GM19035 (cell line): ENCODE data around the gene KIRREL1.
A peak's percentile ranks its signal among the peaks of the same experiment; 100 is the strongest.

Experiments used
- ATAC-seq: cut with Tn5 transposase; IDR thresholded peaks from one replicate; pipeline ENCODE4 v1.9.1; 2021; ENCODE audit not compliant: unreplicated experiment

Gene KIRREL1

DNA sequence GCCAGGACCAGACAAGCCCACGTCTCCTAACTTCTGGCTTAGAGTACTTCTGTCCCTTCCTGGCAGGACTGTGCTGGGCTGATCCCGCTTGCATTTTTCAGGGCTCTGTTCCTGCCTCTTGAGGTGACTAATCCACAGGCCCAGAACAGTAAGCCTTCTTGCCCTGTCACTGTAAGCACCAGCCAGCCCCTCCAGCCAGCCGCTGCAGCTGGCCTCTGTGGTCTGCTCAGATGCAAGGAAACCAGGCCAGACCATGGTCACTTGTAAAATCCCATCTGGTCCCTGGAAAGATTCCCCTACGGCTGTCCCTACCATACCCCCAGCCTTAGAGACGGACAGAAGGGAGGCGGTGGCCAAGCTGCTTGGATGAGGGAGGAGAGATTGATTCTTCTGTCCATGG is 74.2 kb downstream of the KIRREL1 start:
- no peak for ATAC-seq

DNA sequence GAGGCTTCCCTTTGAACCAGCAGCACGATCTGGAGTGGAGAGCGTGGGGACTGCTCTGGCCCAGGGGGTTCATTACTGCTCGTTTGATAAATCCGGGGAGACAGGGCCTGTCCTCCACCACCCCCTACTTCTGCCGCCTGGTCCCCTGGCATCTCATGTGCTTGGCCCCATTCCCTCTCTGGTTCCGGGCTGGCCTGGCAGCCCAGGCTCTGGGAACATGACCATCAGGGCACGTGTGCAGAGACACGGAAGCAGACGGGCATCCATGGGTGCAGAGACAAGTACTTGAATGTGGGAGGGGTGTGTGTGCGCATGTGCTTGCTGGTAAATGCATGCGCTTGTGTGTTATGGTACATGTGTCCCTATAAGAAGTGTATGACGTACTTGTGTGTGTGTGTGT is 75.5 kb downstream of the KIRREL1 start:
- no peak for ATAC-seq

DNA sequence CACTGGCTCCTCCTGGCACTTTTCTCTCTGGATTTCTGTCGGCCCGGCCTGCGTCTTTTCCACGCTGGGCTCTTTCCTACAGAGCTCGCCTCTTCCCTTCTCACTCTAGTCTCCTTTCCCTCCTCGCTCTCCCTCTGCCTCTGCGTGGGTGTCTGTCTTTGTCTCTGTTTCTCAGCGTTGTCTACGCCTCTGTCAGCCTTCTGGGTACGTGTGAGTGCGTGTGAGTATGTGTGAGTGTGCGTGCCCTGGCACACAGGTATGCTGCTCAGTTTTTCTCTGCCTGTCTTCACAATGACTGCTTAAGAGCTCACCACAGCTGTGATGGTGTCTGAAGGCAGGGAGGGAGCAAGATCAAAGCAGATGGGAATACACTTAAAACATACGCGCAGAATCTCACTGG is 77.7 kb downstream of the KIRREL1 start:
- ATAC-seq, result no peak

DNA sequence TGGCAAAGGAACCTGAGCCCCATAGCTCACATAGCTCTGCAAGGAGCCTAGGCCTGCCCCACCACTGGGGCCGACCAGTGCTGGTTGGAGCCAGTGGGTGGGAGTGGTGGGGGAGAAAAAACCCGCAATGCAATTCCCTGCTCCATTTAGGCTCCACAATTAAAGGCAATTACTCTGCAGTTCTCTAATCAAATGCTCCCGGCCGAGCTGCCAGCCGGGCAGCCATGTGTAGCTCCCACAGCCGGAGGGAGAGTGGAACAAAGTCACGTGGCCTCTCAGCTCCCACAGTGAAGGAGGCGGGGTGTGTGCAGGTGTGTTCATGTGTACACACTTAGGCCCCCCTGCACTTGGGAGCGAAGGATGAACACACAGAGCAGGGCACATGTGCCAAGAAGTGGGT is 81.6 kb downstream of the KIRREL1 start:
- ATAC-seq, result no peak

DNA sequence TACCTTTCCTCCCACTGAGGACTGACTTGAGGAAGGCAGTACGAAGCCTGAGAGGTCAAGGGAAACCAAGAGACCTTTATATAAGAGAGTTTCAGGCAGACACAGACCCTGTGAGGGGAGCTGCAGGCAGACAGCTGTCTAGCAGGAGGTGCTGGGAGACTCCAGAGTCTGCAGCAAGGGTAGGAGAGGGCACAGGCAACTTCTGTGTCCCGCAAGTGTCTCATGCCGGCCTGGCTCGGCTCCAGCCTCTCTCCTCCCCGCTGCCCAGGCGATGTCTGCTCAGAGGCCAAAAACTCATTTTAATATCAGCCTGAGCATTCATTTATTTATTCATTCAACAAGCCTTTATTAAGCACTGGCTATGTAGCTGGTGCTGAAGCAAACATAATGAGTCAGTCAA is 83.0 kb downstream of the KIRREL1 start:
- ATAC-seq, result no peak

DNA sequence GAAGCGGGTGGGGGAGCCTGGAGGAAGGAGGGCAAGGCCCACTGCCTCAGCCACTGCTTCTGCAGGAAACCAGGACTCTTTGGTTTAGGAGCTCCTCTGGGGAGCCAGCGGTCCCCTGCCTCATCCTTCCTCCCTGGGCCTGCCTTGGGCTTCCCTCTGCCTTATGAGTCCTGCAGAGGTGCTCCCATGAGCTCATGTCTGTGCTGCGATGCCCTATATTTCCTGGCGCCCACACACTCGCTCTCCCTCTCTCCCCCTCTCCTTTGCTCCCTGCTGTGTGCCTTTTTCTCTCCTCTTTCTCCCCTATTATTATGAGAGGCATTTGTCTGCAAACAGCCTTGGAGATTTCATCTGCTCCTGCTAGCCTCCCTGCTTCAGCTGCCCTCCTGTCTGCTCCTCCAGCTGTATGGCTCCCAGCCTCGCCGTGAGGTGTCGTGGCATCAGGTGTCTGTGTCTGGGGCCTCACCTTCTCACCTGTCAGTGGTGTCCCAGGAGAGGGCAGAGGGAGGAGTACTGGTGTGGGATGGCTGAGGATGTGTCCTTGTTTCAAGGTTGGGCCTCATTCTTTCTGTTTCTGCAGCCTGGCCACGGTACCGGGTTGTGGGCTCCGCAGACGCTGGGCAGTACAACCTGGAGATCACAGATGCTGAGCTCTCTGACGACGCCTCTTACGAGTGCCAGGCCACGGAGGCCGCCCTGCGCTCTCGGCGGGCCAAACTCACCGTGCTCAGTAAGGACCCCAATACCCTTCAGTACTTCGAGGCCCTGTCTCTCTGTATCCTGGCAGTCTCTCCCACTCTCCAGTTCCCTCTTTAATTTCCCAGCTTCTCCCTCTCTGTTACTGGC is 84.2 kb downstream of the KIRREL1 start:
- no peak for ATAC-seq

DNA sequence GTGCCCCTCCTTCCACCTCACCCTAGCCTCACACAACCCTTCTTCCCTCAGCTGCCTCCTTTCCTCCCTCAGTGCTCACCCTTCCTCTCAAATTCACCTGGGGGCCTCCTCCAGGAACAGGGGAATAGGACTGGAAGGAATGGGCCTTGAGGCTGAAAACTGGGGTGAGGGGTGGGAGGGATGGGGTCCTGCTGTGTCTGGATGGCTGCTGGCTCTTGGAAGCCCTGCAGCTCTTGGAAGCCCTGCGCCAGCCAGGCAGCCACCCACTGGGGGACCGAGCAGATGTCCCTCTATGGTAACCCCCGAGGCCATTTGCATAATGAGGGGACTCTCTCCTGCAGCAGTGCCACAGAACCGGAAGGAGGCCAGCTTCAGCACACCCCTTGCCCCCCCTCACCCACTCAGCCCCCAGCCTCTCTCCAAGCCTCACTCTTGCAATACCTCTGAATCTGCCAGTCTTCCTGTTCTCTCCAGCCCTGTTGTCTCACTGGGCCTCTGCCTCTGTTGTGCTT is 85.2 kb downstream of the KIRREL1 start:
- no peak for ATAC-seq

DNA sequence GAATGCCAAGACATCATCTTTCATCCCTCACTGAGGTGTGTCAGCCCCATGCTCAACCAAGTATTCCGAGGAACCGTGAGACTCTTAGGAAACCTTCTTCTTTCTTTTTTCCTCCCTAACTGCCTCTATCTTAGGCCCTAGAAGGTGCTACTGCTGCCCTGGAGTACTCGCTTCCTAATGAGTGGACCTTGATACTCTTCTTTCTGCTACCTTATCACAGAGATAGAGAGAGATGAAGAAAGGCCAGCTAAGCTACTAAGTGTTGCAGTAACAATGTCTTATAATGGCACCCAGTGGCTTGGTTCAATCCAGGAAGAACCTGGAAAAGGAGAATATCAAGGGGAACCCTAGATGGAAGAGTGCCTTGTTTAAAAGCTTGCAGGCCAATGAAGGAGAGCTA is 86.6 kb downstream of the KIRREL1 start:
- ATAC-seq, result no peak

DNA sequence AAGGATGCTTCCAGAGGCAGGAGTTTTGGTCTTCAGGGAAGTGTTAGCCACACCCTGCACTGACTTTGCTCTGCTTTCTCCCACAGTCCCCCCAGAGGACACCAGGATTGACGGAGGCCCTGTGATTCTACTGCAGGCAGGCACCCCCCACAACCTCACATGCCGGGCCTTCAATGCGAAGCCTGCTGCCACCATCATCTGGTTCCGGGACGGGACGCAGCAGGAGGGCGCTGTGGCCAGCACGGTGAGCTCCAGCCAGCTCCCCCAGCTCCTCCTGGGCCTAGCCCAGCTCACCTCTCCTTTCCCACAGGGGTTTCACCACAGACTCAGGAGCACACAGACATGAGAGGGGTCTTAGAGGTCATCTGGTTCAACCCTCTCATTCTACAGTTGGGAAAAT is 90.9 kb downstream of the KIRREL1 start:
- ATAC-seq, result no peak

DNA sequence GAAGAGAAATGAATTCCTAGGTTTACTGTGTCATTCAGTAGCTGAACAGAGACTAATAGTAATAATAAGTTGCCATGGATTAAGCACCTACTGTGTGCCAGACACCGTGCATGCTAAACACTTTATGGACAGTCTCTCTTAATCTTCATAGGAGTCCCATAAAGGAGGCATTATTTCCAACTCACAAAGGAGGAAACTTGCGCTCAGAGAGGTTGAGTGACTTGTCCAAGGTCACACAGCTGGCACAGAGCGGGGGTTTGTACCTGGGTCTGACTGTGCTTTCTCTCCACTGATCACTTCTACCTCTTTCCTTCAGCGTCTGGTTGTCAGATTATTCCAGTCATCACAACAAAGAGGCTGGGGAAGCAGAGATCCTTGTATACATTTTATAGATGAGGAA is 91.3 kb downstream of the KIRREL1 start:
- no peak for ATAC-seq

DNA sequence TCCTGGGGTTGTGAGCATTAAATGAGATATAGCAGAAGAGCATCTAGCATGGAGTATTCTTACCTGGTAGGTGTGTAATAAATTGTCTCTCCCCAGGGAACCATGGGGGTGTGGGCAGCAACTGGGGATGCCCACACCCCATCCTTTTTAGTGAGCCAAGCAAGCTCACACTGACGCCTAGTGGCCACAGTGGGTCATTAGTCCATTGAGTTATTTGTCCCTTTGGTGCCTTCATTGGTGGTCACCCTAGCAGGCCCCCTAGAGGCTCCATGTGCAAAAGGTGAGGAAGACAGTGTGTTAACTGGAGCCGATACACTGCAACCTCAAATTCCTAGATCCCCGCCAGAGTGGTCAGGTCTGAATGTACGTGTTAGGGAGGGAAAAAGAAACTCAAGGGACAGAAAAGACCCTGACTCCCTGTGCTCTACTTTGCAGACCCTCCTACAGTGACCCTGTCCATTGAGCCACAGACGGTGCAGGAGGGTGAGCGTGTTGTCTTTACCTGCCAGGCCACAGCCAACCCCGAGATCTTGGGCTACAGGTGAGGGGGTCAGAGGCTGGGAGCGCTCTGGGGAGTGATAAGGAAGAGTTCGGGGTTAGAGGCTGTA is 94.0 kb downstream of the KIRREL1 start:
- ATAC-seq, result no peak

DNA sequence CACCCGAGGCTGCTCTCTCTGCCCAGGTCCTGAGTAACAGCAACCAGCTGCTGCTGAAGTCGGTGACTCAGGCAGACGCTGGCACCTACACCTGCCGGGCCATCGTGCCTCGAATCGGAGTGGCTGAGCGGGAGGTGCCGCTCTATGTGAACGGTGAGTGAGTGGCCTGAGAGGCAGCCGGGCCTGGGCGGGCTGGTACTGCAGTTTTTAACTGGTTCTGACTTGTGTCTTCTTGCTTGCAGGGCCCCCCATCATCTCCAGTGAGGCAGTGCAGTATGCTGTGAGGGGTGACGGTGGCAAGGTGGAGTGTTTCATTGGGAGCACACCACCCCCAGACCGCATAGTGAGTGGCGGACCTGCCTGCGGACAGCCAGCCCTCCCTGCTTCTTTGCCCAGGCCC is 96.0 kb downstream of the KIRREL1 start:
- no peak for ATAC-seq

DNA sequence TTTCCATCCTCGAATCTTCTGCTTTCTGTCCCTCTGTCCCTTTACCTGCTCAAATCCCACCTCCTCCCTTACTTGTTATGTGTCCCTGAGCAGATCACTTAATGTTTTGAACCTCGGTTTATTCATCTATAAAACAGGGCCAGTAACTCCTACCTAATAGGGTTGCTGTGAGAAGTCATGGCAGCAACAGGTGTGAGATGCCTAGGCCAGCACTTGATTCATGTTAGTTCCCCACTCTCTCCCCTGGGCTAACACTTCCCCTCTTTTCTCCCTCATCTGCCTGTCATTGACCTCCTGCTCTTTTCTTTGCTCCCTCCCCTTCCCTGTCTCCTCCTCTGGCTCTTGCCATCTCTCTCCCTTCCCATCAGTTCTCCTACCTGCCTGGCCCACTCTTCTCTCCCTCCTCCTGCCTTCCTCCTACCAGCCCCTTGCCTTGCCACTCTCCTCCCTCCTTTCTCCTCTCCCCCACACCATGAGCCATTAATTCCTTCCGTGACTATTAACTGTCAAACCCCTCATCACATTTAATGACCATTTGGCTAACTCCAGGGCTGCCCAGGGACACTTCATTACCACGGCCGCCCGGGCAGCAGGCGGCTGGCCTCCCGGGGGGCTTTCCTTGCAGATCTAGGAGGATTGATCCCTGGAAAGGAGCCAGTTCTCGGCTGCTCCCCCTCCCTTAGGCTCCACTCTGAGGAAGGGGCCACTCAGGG is 96.6 kb downstream of the KIRREL1 start:
- ATAC-seq, result no peak

DNA sequence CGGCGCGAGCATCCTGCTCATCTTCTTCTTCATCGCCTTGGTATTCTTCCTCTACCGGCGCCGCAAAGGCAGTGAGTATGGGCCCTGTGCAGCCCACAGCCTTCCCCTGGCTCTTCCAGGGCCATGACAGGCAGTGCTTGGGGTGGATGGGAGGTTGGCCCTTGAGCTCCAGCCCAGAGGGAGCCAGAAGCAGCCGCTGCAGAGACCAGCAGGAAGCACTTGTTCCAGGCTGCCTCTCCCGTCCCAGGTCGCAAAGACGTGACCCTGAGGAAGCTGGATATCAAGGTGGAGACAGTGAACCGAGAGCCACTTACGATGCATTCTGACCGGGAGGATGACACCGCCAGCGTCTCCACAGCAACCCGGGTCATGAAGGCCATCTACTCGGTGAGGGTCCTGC is 99.9 kb downstream of the KIRREL1 start:
- ATAC-seq, result no peak

DNA sequence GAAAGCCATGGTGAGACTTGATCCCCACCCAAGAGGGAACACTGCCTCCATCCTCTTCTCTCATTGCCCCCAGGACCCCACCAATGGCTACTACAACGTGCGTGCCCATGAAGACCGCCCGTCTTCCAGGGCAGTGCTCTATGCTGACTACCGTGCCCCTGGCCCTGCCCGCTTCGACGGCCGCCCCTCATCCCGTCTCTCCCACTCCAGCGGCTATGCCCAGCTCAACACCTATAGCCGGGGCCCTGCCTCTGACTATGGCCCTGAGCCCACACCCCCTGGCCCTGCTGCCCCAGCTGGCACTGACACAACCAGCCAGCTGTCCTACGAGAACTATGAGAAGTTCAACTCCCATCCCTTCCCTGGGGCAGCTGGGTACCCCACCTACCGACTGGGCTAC is 101.1 kb downstream of the KIRREL1 start:
- ATAC-seq, result no peak

DNA sequence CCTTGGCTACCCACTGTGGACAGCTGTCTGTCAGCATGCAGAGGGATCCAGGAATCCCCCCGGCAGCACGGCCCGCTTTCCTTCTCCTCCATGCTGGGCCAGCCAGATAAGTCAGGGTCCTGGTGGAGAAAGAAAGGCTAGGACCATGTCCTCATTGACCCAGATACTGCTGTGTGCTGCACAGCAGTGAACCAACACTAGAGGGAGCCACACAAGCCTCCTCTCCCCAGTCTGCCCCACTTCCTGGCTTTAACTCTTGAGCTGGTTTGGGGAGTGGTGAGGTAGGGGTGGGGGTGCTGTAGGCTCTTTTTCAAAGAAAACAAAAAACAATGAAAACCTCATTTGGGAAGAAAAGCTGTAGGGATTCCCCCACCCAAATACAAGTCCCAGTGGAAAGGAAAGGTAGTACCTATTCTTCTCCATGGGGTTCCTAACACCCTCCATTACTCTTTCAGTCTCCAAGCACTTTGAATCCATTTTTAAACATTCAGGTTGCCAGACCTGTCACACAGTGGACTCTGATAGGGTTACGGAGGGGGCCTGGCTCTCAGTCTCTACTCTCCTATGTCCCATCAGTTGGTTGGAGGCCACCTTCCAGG is 102.4 kb downstream of the KIRREL1 start:
- peak; percentile 56 for ATAC-seq

DNA sequence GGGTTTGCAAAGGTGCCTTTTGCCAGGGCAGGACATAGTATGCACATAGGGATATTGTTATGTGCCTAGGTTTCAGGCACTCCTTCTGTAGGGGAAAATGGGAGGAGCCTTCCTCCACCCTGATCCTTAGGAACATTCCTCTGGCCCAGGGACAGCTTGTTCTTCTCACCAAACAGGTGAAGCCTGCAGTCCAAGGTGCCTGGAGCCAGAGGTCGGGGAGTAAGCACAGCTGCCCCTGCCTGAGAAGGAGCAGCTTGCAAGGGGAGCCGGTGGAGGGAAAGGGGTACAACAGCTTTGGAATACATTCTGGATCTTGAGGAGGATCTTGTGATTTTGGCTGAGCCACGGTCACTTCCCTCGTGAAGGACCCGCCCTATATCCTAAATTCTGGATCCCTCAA is 104.8 kb downstream of the KIRREL1 start:
- no peak for ATAC-seq

DNA sequence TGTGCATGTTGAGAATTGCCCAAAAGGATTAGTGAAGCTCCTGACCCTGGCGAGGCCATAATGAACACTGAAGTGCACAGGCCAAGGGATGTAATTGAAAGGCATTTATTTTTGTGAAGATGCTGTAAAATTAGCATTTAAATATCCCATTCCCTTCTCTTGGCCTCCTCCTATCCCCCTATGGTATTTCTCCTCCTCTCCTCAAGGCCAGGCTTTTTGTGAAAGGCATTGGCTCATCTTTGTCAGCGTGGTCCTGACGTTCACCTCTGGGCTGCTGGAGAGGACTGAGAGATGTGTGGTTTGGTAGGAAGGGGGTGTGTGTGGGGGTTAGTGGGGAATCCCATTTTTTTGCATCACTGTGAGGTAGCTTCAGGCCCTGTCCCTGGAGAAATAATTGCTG is 105.7 kb downstream of the KIRREL1 start:
- no peak for ATAC-seq

DNA sequence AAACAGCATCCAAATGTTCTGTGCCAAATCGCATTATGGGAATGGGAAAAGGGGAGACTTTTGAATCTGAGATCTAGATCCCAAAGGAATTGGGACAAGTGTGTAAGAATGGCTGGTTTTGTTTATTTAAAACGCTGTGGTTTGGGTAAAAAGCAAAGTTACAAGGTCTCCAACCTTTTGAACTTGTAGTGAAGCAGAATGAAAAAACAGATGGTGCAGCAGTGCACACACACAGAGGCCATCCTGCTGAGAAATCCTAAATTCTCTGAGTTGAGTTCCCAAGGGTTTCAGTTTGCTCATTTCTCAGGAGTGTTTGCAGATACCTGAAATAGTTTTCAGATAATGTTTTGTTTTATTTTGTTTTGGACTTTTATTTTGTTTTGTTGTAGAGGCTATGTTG is 107.1 kb downstream of the KIRREL1 start:
- no peak for ATAC-seq

DNA sequence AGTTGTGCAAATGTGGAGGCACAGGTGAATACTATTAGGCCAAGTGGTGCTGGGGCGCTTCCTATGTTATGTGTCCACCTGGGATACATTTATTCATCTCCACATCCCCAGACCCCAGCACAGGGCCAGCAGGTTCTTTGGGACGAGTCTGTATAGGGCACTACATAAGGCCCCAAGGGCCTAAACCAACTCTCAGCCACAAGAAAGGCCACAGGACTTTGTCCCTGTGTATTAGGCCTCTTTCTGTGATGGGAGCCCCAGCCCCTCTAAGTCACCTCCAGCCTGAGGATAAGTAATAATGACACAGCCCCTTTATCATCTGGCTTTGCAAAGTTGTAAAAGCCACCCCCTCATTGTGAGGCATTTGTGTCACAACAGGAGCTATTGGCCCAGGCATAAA is 108.0 kb downstream of the KIRREL1 start:
- ATAC-seq, result no peak

DNA sequence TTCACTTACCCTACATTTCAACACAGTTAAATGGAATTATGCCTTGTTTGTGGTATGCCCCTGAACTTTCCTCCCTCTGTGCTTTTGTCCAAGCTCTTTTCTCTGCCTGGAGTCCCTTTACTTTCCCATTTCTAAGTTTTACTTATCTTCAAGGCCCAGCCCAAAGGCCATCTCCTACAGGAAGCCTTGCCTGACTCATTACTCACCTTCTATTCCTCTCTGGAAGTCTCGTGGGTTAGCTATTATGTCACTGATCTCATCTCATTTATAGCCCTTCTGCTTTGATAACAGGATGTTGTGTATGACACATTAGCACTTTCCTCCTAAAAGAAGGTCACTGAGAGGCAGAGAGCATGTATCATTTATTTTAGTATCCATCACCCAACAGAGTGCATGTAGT is 108.5 kb downstream of the KIRREL1 start:
- ATAC-seq, result no peak
